WTC11 (cell line): ENCODE measurements around the gene PLA2G2D.

ENCODE experiments used
- CREB1 ChIP-seq: sonication (generic); formaldehyde crosslinking; IDR thresholded peaks from 2 replicates; pipeline ENCODE4 v1.8.0; 2023; ENCODE audit warnings: mild to moderate bottlenecking, missing genetic modification reagents
- CREM ChIP-seq: sonication (generic); formaldehyde crosslinking; IDR thresholded peaks from 2 replicates; pipeline ENCODE4 v1.8.1; 2022; ENCODE audit warnings: mild to moderate bottlenecking, missing genetic modification reagents, moderate library complexity
- IRF2 ChIP-seq: sonication (generic); formaldehyde crosslinking; IDR thresholded peaks from 2 replicates; pipeline ENCODE4 v1.8.0; 2022; ENCODE audit warnings: low read depth, missing genetic modification reagents, borderline replicate concordance
- NFE2L1 ChIP-seq: sonication (generic); formaldehyde crosslinking; IDR thresholded peaks from 2 replicates; pipeline ENCODE4 v1.8.1; 2023; ENCODE audit warnings: missing genetic modification reagents
- NR3C1 ChIP-seq: sonication (generic); formaldehyde crosslinking; conservative IDR thresholded peaks from 2 replicates; pipeline ENCODE4 v1.8.1; 2023; ENCODE audit warnings: low read depth, mild to moderate bottlenecking, missing genetic modification reagents
- RELA ChIP-seq: sonication (generic); formaldehyde crosslinking; IDR thresholded peaks from 2 replicates; pipeline ENCODE4 v1.8.1; 2022; ENCODE audit warnings: missing genetic modification reagents, mild to moderate bottlenecking, borderline replicate concordance
- TF ChIP-seq, protein P1 (sequence below): fragments of 200-600 bp; IDR thresholded peaks from 2 replicates; pipeline ENCODE4 v1.8.0; 2022; ENCODE audit warnings: antibody characterized with exemption

DNA sequence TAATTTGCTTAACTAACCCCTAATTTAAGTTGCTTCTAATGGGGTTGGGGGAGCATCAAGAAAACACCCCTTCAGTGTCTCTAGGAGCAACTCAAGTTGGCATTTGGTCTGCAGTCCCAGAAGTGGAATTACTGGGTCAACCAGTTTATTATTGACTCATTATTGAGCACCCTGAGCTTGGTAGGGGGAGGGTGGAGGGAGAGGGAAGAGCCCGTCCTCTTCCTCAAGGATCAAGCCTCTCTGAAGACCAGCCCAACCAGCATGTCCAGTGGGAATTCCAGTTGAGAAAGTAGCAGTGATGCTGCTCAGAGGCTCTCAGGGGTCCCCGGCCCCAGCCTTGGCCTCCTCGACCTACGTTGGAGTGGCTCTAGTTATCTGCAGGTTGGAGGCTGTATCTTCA, 17.7 kb upstream of the PLA2G2D start:
- TF ChIP-seq, protein P1, sequence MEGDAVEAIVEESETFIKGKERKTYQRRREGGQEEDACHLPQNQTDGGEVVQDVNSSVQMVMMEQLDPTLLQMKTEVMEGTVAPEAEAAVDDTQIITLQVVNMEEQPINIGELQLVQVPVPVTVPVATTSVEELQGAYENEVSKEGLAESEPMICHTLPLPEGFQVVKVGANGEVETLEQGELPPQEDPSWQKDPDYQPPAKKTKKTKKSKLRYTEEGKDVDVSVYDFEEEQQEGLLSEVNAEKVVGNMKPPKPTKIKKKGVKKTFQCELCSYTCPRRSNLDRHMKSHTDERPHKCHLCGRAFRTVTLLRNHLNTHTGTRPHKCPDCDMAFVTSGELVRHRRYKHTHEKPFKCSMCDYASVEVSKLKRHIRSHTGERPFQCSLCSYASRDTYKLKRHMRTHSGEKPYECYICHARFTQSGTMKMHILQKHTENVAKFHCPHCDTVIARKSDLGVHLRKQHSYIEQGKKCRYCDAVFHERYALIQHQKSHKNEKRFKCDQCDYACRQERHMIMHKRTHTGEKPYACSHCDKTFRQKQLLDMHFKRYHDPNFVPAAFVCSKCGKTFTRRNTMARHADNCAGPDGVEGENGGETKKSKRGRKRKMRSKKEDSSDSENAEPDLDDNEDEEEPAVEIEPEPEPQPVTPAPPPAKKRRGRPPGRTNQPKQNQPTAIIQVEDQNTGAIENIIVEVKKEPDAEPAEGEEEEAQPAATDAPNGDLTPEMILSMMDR, result no peak
- TF ChIP-seq RELA (CRISPR knock-in tag) (no peak), IRF2 (CRISPR knock-in tag) (no peak), CREM (CRISPR knock-in tag) (no peak), CREB1 (CRISPR knock-in tag) (no peak), NR3C1 (CRISPR knock-in tag) (no peak), NFE2L1 (CRISPR knock-in tag) (no peak)
